HG03175 (cell line): ENCODE measurements around the gene FAM110A.
A peak's percentile ranks its signal among the peaks of the same experiment; 100 is the strongest.
"Not testable (repeated sequence)": the region's sequence is repeated elsewhere in the genome, so short reads cannot be mapped to it uniquely, and the experiment has no call there.

Source experiments
- ATAC-seq: cut with Tn5 transposase; IDR thresholded peaks from one replicate; pipeline ENCODE4 v1.9.1; 2021; ENCODE audit warnings: mild to moderate bottlenecking, moderate library complexity; ENCODE audit not compliant: unreplicated experiment

The FAM110A gene

DNA sequence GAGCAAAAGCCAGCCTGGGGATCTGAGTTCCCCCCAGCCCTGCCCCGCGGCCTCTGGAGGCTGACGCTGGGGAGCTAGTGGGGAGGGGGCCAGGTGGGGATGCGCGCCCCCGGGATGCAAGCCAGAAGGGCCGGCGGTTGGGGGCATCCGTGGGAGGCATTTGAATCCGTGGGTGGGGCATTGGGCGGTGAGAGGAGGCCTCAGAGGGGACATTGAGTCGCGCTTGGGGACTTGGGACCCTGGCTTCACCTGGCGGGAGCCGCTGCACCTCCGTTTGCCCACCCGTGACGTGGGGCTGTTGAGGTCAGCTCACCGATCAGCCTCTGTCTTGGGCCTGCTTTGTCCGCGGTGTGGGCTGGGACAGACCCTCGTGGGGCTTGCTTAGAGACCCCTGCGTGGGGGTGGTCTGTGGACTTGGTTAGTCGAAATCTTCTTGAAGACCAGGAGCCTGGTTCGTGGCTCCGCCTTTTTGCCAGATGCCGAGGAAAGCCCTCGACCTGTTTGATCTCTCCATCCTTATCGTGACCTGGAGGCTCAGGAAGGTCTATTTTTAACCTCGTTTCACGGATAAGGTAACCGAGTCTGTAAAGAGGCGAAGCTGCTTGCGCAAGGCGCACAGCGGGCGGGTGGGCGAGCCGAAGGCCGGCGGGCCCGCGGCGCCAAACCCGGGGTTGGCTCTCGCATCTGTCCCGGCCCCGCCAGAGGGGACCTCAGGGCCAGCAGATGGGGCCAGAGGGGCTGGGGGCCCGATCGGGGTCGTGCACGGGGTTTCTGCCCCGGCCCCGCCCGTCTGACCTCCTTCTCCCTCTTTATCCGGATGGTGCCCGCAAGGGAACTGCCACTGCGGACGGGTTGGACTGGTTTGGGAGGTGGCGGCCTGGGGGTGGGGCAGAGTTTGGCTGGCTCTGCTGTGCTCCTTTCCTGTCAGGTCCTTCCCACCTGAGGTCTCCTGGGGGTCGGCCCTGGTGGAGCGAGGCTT lies 8.3 kb downstream of the FAM110A start:
- no peak for ATAC-seq

DNA sequence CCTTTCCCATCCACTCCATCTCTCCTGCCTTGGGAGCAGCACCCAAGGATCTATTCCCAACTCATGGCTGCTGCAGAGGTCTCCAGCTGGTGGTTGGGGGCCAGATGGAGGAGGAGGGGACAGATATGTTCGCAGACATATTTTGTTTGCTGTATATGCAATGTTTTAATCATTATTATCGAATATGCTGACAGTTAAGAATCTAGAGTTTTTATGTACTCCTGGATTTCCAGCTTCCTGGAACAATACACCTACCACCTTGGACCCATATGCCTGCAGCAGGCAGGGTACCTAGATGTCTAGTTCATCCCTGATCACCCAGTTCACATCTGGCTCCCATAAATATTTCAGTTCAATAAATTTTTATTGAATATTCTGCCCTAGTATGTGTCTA lies 9.0 kb downstream of the FAM110A start:
- no peak for ATAC-seq

DNA sequence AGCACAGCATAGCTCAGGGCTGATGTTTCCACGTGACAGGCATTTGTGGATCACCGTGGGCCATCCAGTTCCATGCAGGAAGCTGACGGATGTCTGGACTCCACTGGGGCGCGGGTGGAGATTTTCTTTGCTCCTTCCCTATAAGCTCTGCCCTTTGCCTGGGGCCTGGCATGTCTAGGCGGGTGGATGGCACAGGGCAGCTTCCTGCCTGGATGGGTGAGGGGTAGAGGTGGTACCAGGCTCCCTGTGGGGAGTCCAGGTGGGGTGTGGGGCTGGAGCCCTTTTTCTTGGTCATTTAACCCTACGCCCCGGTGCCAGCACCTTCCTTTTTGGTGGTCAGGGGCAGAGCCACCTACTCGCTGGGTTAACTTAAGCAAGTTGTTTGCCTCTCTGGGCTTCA lies 10.4 kb downstream of the FAM110A start:
- no peak for ATAC-seq

DNA sequence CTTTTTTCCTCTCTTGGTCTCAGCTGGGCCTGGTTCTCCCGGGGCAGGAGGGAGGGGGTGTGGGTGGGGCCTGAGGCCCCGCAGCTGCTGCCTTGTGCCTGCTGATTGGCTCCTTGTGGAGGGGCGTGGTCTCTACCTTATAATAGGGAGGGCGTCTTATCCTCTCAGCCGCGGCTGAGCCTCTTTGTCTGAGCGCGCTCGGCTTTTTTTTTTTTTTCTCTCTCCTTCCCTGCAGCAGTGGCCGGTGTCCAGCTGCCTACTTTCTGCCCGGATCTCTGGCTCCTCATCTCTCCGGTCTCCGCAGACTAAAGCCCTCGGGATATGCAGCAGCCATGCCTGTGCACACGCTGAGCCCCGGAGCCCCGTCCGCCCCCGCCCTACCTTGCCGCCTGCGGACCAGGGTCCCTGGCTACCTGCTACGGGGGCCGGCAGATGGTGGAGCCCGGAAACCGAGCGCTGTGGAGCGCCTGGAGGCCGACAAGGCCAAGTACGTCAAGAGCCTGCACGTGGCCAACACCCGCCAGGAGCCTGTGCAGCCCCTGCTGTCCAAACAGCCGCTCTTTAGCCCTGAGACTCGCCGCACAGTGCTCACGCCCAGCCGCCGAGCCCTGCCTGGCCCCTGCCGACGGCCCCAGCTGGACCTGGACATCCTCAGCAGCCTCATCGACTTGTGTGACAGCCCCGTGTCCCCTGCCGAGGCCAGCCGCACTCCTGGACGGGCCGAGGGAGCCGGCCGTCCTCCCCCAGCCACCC lies 11.1 kb downstream of the FAM110A start:
- peak; percentile 88 for ATAC-seq

DNA sequence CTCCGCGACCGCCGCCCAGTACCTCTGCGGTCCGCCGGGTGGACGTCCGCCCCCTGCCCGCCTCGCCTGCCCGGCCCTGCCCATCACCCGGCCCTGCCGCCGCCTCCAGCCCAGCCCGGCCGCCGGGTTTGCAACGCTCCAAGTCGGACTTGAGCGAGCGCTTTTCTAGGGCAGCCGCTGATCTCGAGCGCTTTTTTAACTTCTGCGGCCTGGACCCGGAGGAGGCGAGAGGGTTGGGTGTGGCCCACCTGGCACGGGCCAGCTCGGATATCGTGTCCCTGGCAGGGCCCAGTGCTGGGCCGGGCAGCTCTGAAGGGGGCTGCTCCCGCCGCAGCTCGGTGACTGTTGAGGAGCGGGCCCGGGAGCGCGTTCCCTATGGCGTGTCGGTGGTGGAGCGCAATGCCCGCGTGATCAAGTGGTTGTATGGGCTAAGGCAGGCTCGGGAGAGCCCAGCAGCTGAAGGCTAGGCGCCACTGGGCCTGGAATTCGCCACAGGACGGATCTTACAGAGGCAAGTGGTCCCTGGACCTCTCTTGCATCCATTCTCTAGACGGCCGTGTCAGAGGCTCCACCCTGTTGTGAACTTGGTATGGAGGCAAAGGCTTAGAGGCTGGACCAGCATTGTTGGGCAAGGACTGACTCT lies 11.8 kb downstream of the FAM110A start:
- no peak for ATAC-seq

DNA sequence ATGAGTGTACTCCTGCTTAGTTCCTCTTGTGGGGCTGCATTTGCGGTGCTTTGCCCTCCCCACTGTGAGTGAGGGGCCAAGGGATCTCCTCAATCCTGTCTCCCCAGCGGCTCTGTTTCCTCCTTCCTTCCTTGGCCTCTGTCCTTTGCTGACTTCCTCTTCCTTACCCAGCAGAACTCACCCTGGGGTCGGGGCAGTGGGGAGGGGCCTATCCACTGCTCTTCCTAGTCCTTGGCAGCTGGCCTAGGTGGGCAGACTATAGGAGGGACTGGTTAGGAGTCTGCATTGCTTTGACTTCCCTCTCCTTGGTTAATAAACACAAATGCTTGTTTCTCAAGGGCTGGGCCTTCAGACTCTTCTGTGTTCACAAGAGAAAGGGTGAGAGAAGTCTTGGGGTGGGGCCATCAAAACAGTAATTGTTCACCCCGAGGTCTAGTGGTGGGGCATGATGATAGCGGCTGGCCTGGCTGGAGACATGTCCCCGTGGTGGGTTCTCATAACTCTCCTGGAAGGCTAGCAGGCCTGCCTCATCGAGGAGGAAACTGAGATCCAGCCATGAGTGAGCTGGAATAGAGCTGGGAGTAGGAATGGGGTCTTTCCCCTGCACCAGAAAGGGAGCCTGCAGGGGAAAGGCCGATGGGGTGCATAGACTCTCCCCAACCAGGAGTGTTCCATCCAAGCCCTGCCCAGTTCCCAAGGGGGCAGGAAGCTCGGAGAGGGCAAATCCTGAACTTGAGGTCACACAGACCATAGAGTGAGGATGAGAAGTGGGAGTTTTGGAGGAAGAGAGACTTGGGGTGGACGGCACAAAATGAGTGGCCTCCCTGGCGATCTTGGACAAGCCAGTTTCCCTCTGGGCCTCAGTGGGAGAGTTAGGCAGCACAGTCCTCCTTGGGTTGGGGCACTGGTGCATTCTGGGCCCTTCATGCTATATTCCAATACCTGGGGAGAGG lies 12.7 kb downstream of the FAM110A start:
- ATAC-seq: no peak

DNA sequence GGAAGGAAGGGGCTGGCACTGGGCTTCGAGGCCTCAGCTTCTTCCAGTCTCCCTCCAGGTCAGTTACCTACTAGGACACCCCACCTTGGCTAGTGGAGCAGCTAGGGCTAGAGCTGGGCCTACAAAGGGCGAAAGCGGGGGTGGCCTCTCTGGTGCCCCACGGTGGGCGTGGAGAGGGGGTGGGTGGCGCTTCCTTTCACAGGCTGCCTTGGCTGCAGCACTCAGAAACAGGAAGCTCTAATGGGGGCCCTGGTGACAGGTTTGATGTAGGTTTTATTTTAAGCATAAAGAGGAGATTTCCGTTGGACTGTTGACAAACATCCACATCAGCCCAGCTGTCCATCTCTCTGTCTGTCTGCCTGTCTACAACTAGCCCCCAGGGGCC lies 13.4 kb downstream of the FAM110A start:
- ATAC-seq: peak; percentile 34

DNA sequence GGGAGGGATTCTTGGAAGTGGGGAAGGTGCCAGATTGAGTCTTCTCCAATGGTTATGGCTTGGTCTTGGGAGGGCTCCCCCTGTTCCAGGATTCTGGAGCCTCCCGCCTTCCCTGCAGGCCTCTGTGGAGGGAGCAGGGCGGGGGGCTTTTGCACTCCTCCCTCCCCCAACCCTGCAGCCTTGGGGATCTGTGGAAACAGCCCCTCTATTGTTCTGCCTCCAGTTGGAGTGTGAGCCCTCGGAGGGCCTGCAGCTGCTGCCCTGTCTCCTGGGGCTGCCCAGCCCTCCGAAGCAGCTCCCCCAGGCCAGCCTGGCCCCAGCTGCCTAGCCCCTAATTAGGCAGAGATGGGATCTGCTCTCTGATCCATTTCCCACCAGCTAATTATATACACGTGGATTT lies 14.7 kb downstream of the FAM110A start:
- no peak for ATAC-seq

DNA sequence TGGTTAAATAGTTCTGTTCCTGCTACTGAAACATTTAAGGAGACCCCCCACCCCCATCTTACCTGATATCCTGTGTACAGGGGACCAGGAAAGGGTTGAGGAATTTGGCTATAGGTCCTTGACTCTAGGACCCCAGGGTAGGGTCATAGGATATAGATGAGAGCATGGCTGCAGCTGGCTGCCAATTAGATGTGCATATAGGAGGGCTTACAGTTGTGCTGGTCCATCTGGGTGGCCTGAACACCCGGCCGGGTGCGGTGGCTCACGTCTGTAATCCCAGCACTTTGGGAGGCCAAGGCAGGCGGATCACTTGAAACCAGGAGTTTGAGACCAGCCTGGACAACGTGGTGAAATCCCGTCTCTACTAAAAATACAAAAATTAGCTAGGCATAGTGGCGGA lies 15.2 kb downstream of the FAM110A start:
- ATAC-seq: not testable (repeated sequence)

DNA sequence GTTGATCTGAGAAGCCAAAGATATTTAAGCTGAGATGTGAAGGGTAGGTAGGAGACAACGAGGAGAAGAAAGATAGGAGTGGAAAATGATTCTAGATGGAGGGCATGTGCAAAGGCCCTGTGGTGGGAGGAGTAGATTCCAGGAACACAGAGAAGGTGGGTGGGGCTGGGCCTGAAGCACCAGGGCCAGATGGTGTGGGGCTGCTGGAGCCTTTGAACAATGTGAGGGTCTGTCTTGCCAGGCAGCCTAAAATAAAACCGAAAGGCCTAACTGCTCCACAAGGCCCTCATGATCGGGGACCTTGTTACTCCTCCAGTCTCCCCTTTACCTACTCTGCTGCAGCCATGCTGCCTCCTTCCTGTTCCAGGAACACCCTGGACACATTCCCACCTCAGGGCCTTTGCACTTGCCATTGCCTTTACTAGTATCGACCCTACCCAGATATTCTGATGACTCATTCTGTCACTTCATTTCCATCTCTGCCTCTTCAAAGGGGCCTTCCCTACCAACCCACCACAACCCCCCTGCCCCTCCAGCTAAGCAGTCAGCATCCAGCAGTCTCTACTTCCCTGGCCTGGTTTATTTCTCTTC lies 20.0 kb downstream of the FAM110A start:
- ATAC-seq: no peak

DNA sequence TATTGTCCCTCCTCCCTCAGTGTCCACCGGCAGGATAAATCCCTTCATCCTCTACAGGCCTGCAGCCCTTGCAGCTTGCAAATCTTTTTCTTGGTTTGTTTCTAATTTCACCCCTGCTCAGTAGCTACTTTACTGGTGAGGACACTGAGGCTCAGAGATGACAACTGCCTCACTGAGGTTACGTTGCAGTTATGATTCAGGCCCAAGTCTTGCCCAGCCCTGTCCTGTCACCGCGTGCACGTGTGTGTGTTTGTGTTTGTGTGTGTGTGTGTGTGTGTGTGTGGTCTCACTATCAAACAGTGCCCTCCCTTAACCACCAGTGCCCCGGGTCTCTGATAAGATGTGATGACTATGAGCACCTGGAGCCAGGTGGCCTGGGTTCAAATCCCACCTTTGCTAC lies 21.1 kb downstream of the FAM110A start:
- no peak for ATAC-seq

DNA sequence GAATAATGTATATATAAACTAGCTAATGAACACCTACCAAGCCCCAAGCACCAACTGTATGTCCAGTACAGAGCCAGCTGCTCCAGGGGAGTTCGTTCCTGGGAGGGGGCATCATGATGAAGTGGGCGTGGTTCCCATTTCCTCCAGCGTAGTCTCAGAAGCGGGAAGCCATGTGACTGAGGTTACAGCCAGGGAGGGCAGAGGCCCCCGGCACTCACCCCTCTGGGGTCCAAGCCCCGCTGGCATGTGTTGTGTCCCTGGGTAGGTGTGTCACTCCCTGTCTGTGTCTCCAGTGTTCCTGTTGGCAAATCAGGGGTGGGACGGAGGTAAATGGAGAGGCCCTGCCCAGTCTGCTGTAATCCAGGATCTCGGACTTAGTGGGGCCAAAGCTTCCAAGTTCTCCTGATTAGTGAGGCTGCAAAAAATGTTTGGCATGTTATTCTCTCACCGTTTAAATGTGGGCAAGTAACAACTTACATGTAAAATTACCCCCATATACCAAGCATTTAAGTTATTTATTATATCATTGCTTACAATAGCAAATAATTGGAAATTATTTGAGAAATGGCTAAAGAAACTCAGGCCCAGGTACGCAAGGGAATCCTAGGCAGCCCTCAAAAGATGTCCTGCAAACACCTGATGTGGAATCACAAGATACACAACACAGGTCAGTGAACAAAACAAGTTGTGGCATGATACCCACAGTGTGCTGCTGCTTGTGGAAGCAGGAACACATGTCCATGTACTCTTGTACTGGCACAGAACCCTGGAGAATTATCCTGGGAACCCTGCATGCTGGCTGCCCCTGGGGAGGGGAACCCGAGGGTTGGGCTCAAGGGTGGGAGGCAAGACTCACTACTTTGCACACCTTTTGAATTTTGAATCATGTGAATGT lies 22.2 kb downstream of the FAM110A start:
- no peak for ATAC-seq

DNA sequence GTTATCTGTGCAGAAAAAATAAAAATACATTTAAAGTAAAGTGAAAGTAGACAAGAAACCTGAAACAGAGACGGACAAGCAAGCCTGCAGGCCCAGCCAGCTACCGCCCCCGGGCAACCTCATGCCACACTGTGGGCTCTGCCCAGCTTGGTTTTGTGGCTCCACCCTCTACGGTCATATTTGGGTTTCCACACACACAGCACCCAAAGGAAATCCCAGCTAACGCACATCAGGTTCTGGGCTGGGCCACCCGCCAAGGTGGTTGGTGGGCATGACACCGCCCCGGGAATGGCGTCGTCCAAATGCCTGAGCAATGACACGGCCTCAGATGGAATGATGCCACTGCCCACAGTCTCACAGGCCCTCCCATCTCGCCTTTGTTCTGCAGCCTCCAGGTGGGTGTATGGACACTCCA lies 22.9 kb downstream of the FAM110A start:
- no peak for ATAC-seq

DNA sequence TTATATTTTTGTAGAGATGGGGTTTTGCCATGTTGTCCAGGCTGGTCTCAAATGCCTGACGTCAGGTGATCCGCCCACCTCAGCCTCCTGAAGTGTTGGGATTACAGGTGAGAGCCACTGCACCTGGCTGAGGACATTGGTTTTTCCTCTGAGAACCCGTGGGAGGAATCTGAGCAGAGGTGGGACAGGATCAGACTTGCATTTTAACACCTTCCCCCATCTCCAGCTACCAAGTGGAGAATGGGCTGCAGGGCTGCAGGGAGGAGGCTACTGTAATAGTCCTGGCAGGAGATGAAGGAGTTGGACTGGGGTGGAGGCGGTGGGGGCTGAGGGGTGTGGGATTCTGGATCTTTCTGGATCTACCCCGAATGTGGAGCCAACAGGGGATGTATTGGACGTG lies 24.5 kb downstream of the FAM110A start:
- no peak for ATAC-seq

DNA sequence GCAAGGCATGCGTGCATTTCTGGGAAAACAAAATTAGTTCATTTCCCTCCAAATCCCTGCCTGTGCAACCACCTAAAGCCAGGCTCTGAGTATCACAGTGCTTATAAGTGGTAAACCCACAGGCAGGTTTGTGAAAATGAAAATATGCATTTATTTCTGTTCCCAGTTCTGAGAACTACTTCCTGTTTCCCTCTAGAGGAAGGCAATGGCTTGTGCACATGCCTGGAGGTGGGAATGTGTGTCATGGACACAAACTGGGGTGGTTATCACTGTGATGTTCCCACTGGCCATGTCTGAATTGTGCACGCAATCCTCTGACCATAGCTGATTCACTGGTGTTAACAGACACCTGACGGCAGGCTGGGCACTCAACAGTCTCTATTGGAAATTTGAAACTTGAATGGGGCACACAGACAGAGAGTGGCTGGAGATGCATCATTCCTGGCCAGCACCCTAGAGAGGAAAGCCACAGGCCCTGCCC lies 26.3 kb downstream of the FAM110A start:
- no peak for ATAC-seq

DNA sequence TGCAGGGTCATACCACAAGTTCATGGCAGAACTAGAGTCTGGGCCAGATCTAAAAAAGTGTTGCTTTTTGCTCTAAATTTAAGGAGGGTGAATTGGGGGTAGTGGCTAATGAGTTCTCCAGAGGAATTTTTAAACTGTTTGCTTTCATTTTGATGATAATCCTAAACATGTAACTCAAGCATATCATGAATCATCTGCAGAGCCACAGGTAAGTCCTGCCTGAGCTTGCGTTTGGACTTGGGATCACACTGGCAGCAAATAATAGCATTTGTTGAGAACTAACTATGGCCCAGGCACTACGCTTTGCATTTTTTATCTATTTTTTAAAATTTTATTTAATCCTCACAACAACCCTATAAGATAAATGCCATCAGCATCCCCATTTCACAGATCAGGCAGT lies 27.4 kb downstream of the FAM110A start:
- ATAC-seq: no peak

DNA sequence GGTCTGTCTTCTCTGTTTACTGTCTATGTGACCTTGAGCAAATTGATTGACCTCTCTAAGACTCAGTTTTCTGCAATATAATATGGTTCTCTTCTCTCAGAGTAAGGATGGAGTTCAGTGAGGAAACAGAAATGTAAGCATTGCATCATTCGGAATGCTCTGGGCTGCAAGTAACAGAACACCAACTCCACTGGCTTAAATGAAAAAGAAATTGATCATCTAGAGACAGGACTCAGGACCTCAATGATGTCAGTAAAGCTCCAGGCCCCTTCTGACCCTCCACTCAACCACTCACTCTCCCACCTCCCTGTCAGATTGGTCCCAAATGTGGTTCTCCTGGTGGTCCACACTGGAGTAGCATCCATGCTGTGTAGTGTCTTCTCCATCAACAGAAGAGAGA lies 31.9 kb downstream of the FAM110A start:
- no peak for ATAC-seq

DNA sequence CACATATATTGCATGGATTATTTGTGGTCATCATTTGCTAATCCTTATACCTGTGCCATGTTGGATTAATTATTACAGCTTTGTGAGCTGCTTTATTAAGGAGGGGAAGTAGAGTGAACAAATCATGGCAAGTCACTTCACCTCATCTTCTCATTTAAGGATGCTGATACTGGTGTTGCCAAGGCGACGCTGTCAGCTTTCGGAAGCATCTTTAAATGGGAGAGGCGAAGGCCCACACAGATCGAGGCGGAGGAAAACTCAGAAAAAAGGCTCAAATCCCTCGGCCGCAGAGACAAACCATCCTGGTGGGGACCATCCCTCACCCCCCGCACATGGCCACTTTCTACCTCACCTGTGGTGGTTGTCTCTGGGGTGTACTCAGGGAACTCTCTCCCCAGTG lies 34.8 kb downstream of the FAM110A start:
- ATAC-seq: no peak

DNA sequence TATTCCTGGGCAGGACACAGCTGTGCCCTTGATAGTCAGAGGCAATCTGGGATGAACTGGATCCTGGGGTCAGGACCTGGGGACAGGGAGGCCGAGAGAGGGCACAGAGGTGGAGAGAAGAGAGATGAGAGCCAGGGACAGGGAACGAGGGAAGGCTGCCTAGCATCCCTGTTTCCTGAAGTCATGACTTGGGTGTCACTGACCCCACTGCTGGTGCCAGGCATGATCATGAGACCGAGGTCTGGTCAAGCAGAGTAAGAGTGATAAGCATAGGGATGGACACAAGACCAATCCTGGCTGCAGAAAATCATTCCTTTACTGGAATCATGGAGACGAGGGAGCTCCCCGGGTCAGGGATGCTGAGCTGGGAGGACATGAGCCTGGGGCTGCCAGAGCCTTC lies 36.1 kb downstream of the FAM110A start:
- ATAC-seq: no peak
